ENCODE measurements around the gene DMRTC2.

DNA sequence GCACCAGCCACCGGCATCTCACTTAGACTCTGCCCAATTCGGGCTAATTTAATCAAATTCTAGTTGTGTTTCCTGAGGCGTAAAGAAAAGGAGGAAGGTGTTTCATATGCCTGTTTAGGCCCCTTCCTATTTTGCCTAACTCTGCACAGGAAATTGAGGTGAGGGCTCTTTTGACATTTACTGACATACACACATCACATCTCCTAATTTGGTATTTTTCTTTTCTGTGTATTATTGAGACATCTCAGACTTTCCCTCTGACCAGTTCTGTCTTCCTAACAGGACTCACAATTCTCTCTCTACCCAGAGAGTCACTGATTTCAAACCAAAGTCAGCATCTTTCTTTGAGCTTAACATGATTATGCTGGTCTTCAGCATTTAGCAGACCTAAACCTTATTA lies 40.5 kb upstream of the DMRTC2 start:
- TF ChIP-seq, protein P1, sequence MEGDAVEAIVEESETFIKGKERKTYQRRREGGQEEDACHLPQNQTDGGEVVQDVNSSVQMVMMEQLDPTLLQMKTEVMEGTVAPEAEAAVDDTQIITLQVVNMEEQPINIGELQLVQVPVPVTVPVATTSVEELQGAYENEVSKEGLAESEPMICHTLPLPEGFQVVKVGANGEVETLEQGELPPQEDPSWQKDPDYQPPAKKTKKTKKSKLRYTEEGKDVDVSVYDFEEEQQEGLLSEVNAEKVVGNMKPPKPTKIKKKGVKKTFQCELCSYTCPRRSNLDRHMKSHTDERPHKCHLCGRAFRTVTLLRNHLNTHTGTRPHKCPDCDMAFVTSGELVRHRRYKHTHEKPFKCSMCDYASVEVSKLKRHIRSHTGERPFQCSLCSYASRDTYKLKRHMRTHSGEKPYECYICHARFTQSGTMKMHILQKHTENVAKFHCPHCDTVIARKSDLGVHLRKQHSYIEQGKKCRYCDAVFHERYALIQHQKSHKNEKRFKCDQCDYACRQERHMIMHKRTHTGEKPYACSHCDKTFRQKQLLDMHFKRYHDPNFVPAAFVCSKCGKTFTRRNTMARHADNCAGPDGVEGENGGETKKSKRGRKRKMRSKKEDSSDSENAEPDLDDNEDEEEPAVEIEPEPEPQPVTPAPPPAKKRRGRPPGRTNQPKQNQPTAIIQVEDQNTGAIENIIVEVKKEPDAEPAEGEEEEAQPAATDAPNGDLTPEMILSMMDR (IDR thresholded peaks at IDR 0.05 in 2 of 3, conservative IDR thresholded peaks at IDR 0.05 in 1 of 3; ENCODE audit: borderline replicate concordance in 1 of 3, insufficient read depth in 1 of 3, low read depth in 2 of 3, low read length in 2 of 3) = no peak
- TF ChIP-seq ELF1 (IDR thresholded peaks at IDR 0.05; ENCODE audit: borderline replicate concordance, low read depth) (no peak), SRF (IDR thresholded peaks at IDR 0.05; ENCODE audit: low read depth) (no peak), POLR2A (IDR thresholded peaks at IDR 0.05; ENCODE audit: borderline replicate concordance, extremely low read depth, insufficient read depth, insufficient read length) (no peak), SP1 (IDR thresholded peaks at IDR 0.05; ENCODE audit: low read depth) (no peak)

Measured in HCT116 (cell line).